ENCODE measurements around the gene RPL15.
"Not testable (repeated sequence)": the region's sequence is repeated elsewhere in the genome, so short reads cannot be mapped to it uniquely, and the experiment has no call there.

Gene RPL15

GRCh38 chr3:23916886-23917678 lies at the start of gene RPL15, which contains the start of gene NKIRAS1:
RPL15 (plus strand) TSS chr3:23917132; CDS start chr3:23917860, 728 bp downstream.
NKIRAS1 (minus strand) TSS chr3:23916990; CDS start chr3:23910904, 6,086 bp downstream.
- peak; percentile 97 to 98 for DNase-seq

- no peak for DNase-seq
Observed at GRCh38 chr3:23867400-23867799, 49.5 kb upstream of the RPL15 start.

- DNase-seq: no peak
Observed at GRCh38 chr3:23867838-23868237, 49.1 kb upstream of the RPL15 start.

- DNase-seq: no peak
Observed at GRCh38 chr3:23869977-23870662, 46.8 kb upstream of the RPL15 start.

- DNase-seq: not testable (repeated sequence)
Observed at GRCh38 chr3:23870663-23871043, 46.3 kb upstream of the RPL15 start.

- DNase-seq: not testable (repeated sequence)
Observed at GRCh38 chr3:23871361-23871760, 45.6 kb upstream of the RPL15 start.

GRCh38 chr3:23872330-23872729 lies 44.6 kb upstream of the RPL15 start:
- DNase-seq: no peak

- no peak for DNase-seq
Observed at GRCh38 chr3:23873941-23874340, 43.0 kb upstream of the RPL15 start.

- no peak for DNase-seq
Observed at GRCh38 chr3:23874359-23875112, 42.4 kb upstream of the RPL15 start.

- DNase-seq: no peak
Observed at GRCh38 chr3:23875113-23875725, 41.7 kb upstream of the RPL15 start.

- no peak for DNase-seq
Observed at GRCh38 chr3:23876923-23877322, 40.0 kb upstream of the RPL15 start.

- no peak for DNase-seq
Observed at GRCh38 chr3:23877329-23877980, 39.5 kb upstream of the RPL15 start.

GRCh38 chr3:23879485-23879884 lies 37.4 kb upstream of the RPL15 start:
- DNase-seq: no peak

GRCh38 chr3:23880703-23881339 lies 36.1 kb upstream of the RPL15 start:
- DNase-seq: no peak

- not testable (repeated sequence) for DNase-seq
Observed at GRCh38 chr3:23881993-23882392, 34.9 kb upstream of the RPL15 start.

GRCh38 chr3:23882487-23882918 lies 34.4 kb upstream of the RPL15 start:
- no peak for DNase-seq

- no peak for DNase-seq
Observed at GRCh38 chr3:23884481-23884880, 32.5 kb upstream of the RPL15 start.

- DNase-seq: no peak
Observed at GRCh38 chr3:23885210-23885609, 31.7 kb upstream of the RPL15 start.

GRCh38 chr3:23886311-23886710 lies 30.6 kb upstream of the RPL15 start:
- no peak for DNase-seq

- peak in 1 of 2 donors; percentile 54 for DNase-seq
Observed at GRCh38 chr3:23888617-23889228, 28.2 kb upstream of the RPL15 start.

GRCh38 chr3:23889386-23889785 lies 27.5 kb upstream of the RPL15 start:
- DNase-seq: no peak

All from CD4-positive, alpha-beta T cell treated with Interferon alpha-2 for 1 hour (primary cell).